ENCODE data around the gene ALDH4A1. TPM values are rescaled to one million over a fixed set of nuclear protein-coding genes. Genes with fewer than 3 reads are reported as not detected.
"Not testable (repeated sequence)": the region's sequence is repeated elsewhere in the genome, so short reads cannot be mapped to it uniquely, and the experiment has no call there.

ALDH4A1 gene
- total RNA-seq, 6 donors from 2014 or later: 5.7 to 13.4 (median 11.5) TPM

GRCh38 chr1:18898567-18898966 is 3.8 kb downstream of the ALDH4A1 start:
- TF ChIP-seq CTCF (IDR thresholded peaks at IDR 0.05) (no peak), POLR2A (IDR thresholded peaks at IDR 0.05) (no peak), POLR2AphosphoS5 (IDR thresholded peaks at IDR 0.05) (no peak), EP300 (IDR thresholded peaks at IDR 0.05) (no peak)
- 91 to 95% methylated on average over 8 of the region's 8 CpGs for WGBS, 2 donors
- DNase-seq (no peak), ATAC-seq (ENCODE audit: low FRiP score in 2 of 2) (no peak)
- H3K36me3 ChIP-seq: no peaks in the 10 kb centered on the region
- no peak overlapping the region for H3K4me3 ChIP-seq
- peaks cover 15 to 20% (median 18%) of the 10 kb centered on the region in 4 donors for H3K4me1 ChIP-seq
- H3K27ac ChIP-seq: no peak overlapping the region
- no peaks in the 10 kb centered on the region for H3K27me3 ChIP-seq
- no peaks in the 10 kb centered on the region for H3K9me3 ChIP-seq

- Histone ChIP-seq H3K27ac (no peak overlapping the region), H3K27me3 (no peaks in the 10 kb centered on the region), H3K4me1 (no peaks in the 10 kb centered on the region), H3K4me3 (no peak overlapping the region), H3K9me3 (no peaks in the 10 kb centered on the region), H3K36me3 (no peaks in the 10 kb centered on the region)
- DNase-seq: no peak
- no peak for ATAC-seq (ENCODE audit: low FRiP score in 2 of 2)
- 87 to 92% methylated on average over 2 to 6 of the region's 6 CpGs for WGBS, 2 donors
- TF ChIP-seq EP300 (IDR thresholded peaks at IDR 0.05) (no peak), CTCF (IDR thresholded peaks at IDR 0.05) (no peak), POLR2AphosphoS5 (IDR thresholded peaks at IDR 0.05) (no peak), POLR2A (IDR thresholded peaks at IDR 0.05) (no peak)
Measured at GRCh38 chr1:18895317-18895716, 7.0 kb downstream of the ALDH4A1 start.

- Histone ChIP-seq H3K9me3 (no peaks in the 10 kb centered on the region), H3K27ac (no peak overlapping the region), H3K36me3 (peaks cover 0 to 5% (median 2%) of the 10 kb centered on the region in 4 donors), H3K4me1 (no peaks in the 10 kb centered on the region), H3K27me3 (no peaks in the 10 kb centered on the region), H3K4me3 (no peak overlapping the region)
- ATAC-seq (ENCODE audit: low FRiP score in 2 of 2) (no peak), DNase-seq (no peak)
- 84 to 93% methylated on average over 7 of the region's 7 CpGs for WGBS, 2 donors
- no peak for TF ChIP-seq POLR2AphosphoS5 (IDR thresholded peaks at IDR 0.05)
- no peak for TF ChIP-seq CTCF (IDR thresholded peaks at IDR 0.05)
- no peak for TF ChIP-seq POLR2A (IDR thresholded peaks at IDR 0.05)
- TF ChIP-seq EP300 (IDR thresholded peaks at IDR 0.05): no peak
Measured at GRCh38 chr1:18893120-18893519, 9.2 kb downstream of the ALDH4A1 start.

- H3K4me3 ChIP-seq; H3K4me1 ChIP-seq; H3K36me3 ChIP-seq; H3K27ac ChIP-seq; H3K9me3 ChIP-seq; DNase-seq; H3K27me3 ChIP-seq; ATAC-seq (ENCODE audit: low FRiP score in 2 of 2): not testable (repeated sequence)
- 86 to 88% methylated on average over 7 of the region's 7 CpGs for WGBS, 2 donors
Measured at GRCh38 chr1:18891858-18892257, 10.5 kb downstream of the ALDH4A1 start.

GRCh38 chr1:18891426-18891780 is 11.0 kb downstream of the ALDH4A1 start:
- WGBS, 2 donors: 77 to 94% methylated on average over 7 of the region's 7 CpGs
- TF ChIP-seq EP300 (IDR thresholded peaks at IDR 0.05) (no peak), POLR2A (IDR thresholded peaks at IDR 0.05) (no peak), CTCF (IDR thresholded peaks at IDR 0.05) (no peak), POLR2AphosphoS5 (IDR thresholded peaks at IDR 0.05) (no peak)
- ATAC-seq (ENCODE audit: low FRiP score in 2 of 2) (no peak), DNase-seq (no peak)
- Histone ChIP-seq H3K9me3 (no peaks in the 10 kb centered on the region), H3K36me3 (peaks cover 0 to 5% (median 2%) of the 10 kb centered on the region in 4 donors), H3K27me3 (no peaks in the 10 kb centered on the region), H3K4me1 (no peaks in the 10 kb centered on the region), H3K27ac (no peak overlapping the region), H3K4me3 (no peak overlapping the region)
